NOMO-1 treated with DMSO at 0.1 percent for 48 hours (cell line): Measurements from ENCODE around the gene EPHA4.

Experiments
- DNase-seq: peaks from one replicate; lab custom pipeline; 2025; ENCODE audit not compliant: unreplicated experiment; lab: John Stamatoyannopoulos, UW

EPHA4 gene

DNA sequence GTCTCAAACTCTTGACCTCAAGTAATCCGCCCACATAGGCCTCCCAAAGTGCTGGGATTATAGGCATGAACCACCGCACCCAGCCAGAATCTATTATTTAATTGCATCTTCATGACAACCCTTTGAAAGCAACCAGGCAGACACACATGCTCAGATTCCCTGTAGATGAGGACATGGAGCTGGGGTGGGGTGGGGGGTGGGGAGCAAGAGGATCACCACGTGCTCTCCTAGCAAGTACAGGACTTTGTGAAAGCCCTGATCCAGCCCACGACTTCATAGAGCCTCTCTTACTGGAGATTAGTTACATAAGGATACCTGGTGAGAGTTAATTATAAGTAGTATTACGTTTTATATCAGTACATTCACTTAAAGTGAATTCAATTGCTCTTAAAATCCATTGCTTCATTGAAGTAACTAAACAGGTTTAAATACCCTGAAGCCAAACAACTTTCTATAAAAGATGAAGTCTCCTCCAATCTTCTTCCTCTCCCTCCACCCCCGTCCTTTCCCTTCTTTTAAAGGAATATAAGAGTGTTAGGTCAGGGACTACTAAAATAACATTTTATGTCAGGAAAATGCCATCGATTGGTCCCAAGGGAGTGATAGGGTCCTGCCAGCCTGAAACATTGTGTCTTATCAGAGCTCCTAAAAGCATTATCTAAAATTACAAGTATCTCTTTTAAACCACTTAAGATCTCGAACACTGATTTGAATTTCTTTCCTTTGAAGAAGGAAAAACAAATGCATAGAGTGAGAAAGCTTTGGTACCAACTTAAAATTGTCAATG is 123.9 kb downstream of the EPHA4 start:
- DNase-seq, result no peak

DNA sequence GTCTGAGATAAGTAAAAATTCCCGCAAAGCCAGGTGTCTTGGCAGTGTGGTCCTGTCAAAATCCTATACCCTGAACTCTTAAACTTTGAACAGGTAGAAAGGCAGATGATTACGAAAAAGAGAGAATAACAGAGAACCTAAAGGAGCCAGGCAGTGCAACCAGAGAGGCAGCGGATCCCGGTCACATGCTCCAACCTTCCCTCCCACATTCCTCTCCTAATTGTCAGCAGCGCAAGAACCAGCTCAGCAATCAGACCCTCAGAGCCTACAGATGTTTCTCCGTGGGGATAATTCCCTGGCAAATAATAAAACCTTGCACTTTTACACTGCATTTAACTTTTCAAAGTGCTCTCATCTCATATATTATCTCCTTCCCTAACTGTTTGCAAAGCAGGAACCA is 124.8 kb downstream of the EPHA4 start:
- DNase-seq, result no peak

DNA sequence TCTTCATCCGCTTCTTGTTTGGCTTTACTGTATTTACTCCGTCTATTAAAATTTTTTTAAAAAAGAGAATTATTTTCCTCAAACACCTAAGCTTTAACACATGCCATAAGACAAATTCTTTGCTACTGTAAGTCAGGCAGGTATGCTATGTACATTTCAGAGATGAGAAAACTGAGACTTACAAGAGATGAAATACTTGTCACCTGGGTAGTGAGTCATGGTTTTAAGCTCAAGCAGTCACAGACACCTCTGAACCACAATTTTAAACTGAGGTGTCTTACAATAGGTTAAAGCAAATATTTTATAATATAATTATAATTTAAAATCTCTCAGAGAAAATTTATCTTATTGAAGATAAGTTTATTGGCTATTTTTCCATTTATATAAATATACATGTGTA is 126.0 kb downstream of the EPHA4 start:
- DNase-seq, result no peak

DNA sequence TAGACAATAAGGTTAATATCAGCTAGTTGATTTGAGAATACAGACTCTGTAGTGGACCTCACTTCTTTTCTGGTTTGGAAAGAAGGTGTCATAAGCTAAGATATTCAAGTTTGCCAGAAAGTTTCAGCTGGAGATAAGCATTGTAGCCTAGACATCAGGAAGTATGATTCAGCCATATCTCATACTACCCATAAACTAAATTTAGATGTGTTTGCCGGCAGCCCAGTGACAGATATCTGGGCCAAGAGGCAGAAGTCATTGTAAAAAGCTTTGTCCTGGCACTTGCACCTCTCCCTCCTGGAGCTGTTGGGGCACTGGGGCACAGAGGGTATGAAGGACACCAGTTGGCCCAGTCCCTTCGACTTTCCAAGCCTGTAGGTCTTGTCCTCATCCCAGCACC is 128.0 kb downstream of the EPHA4 start:
- peak; percentile 64 for DNase-seq

DNA sequence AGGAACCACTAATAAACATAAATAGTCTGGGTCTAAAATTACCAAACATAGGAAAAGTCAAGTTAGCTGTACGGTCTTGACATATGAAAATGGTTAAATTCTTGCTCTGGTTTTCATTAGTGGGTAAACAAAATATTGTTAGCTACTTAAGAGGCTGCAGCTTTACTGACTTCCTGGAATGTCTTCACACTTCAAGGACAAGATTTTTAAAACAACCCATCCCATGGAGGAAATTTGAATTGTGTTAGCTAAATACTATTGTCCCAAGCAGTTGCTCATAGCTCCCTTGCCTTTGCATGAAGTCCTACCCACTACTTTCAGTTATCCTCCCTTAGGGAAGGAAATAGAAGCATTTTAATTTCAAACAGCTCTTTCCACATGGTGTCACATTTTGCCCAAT is 128.5 kb downstream of the EPHA4 start:
- no peak for DNase-seq

DNA sequence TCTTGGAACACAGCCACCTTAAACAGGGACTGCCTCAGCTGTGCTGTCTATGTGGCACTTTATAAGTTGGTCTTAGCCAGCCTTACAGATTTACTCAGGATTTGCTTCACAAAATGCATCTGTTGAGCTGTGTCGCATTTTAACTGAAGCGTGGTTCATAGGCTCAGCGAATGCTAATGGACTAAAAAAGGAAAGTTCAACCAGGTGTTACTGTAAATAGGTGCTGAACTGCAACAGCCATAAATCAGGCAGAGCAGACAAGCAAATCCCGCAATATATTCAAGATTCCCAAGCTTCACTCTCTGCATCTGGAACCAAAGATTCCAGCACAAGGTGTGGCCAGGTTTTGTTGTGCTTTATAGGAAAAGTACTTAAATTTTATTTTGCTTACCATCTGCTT is 130.0 kb downstream of the EPHA4 start:
- no peak for DNase-seq

DNA sequence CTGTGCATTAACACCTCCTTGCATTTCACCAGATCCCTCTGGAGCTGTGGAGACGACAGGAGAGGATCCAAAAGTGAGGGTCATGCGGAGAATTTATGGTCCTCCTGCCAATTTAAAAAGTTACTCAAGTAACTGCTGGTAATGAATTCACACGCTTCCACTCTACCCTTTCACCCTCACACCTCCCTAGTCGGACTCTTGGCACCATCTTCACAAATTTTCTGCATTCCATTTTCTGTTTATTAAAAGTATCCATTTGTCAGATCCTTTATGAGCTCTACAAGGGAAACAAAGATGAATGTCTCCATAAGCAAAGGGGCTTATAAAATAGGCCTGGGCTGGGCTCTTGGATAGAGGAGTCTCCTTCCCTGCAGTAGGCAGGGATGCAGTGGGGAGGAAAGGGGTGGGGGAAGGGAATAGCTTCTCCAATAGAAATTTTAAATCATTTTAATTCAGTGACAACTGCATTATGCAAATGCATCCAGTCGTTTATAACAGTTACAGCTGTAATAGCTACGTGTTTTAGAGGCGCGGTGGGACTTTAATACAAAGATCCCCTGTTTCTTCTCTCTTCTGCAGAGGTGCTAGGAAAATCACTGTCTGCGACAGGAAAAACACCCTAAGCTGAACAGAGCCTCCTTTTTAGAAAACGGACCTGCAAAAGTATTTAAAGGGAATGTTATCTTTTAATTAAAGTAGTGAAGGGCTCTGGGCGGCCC is 132.2 kb downstream of the EPHA4 start:
- no peak for DNase-seq

DNA sequence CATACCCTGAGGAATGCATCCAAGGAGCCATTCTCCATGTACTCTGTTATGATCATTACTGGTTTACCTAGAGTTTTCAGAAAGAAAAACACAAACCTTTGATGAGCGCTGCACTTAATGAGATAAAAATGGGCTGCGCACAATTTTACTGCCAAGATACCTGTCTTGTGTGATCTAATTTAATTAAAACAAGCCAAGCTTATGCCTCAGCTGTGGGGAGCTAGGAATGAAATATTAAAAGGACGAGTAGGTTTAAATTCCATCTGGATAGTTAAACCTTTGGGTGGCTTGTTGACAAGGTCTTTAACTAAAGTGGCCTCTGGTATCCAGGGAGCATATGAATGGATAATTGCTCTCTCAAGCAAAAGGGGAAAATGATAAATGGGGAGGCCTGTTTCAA is 135.0 kb downstream of the EPHA4 start:
- DNase-seq, result no peak

DNA sequence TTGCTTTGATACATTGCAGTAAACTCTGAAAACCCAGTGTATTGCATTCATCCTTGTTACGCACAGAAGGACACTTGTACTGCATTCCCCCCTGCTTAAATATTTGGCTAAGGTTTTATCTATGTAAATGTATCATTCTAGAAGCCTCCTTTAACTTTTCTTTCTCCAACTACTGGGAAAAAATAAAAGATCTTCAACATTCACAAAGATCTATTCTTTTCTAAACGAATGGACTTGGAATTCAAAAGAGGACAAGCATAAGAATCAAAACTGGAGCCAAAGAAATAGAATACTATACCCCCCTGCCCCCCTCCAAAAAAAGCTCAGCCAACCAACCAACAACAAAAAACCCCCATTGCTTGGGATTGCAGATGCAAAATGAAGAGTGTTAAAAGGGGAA is 136.9 kb downstream of the EPHA4 start:
- no peak for DNase-seq

DNA sequence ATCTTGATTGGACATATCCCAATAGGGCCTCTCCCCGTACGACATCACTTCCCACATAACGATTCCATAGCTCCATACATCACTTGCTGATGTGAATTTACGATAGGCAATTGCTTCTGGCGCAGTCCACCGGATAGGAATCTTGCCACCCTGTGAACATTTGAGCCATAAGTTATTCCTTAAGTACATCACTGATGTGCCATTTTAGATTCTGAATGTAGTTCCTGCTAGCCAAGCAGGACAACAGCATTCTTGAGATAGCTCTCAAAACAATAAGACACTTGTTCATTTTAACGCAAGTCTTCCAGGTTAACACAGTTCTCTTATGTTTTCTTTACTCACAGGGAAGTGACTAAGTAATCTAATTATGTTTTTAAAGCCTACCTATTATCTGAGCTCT is 138.0 kb downstream of the EPHA4 start:
- no peak for DNase-seq

DNA sequence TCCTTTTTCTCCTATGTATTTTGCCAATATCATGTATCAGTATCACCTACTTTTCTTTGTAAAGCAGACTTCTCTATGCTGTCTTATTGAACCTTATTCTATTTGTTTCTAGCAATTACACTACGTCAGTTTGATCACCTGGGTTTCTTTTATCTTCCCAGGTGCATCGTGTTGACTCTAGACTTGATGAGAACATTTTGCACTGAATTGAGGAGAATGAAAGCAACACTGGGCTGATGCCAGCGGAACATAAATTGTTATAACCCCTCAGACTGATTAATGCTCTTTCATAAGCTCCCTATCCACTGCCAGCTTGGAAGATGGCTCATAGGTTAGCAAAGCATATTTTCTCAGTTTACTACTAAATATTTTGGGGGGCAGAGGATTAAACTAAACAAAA is 140.6 kb downstream of the EPHA4 start:
- no peak for DNase-seq

DNA sequence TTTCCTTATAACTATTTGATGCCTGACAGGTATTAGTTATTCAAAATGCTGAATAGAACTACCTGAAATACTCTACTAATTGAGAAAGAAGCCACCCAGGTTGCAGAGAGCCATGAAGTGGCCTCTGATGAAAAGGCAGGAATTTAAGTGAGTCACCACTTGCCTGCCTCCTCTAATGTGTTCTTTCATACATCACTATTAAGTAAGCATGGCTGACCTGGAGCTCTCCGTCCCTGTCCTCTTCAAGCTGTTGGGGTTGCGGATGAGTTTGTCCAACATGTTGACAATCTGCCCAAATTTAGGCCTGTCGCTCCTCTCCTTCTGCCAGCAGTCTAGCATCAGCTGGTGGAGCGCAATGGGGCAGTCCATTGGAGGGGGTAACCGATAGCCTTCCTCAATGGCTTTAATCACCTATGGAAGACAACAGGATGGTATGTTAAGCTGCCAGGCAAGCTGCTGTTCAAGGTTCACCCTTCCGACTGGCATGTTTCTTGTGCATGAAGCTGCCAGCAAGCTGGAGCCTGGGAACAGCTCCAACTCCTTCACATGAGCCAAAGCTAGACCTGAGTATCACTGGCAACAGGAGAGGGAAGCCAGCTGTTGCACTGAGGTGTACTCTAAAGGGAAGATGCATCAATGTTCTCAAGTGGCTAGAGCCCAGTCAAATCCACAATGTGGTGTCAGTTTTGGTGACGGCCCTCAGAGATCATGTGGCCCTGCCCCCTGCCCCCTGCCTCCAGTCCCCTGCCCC is 142.2 kb downstream of the EPHA4 start:
- DNase-seq, result no peak

DNA sequence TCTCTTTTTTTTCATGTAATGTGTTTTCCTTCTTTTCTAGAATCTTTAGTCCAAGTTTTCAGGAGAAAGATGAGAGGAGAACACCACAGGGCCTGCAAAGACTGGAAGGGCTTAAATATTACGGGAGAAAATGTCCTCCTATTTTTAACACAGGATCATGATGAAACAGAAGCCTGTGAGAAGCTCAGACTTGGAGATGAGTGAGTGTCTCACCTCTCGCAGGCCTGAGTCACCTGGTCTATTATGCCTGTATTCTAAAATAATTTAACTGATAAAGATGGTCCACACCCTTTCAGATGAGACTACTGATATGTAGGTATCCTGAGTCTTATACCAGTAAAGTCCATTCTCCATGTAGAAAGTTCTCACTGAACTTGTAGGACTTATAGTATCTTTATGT is 143.2 kb downstream of the EPHA4 start:
- DNase-seq, result no peak

DNA sequence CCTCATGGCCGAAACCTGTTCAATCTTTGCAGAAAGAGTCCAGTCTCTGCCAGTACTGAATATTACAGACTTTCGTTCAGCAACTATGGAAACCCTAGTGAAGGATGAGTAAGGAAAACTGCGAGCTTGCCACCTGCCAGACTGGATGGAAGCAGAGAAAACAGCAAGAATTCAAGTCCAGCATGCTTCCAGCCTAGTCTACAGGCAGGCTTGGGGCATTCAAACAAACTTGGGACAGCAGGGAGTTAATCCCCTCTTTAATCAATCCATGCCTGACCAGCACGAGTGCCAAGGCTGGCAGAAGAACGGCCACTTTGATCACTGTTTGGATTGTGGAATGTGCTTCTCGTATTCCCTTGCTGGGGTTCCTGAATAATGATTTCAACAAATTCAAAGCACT is 145.2 kb downstream of the EPHA4 start:
- no peak for DNase-seq

DNA sequence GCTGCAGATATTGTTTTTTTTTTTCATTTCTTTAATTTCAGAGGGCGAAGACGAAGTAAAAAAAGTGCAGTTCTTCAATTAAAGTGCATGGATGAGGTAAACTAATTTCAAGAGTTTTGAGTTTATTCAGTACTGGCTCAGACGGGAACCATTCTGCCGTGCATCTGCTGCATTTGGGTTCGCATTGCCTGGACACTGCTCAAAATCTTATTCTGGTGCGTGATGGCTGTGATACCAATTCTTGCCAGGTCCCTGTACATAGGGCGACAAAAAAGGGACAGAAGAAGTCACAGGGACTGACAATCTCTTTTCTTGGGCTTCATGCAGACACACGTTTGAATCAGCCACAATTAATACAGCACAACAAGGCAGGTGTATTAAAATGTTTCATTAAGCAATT is 146.2 kb downstream of the EPHA4 start:
- DNase-seq, result no peak

DNA sequence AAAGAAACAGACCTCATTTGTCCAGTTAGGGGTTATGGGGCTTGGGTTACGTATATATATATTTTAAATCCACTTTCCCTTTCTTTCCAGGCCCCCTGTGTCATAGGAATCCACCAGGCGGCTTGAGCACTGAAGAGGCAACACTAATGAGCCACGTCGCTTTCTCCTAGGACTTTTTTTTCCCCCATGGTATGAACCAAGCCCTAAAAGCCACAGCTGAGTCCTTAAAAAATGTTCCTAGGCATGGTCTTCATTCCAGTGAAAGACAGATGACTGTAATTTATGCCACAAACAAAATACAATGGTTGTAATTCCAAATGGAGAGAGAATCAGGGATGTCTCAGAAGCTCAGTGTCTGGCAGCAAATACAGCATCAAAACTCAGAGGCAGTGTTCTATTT is 146.8 kb downstream of the EPHA4 start:
- no peak for DNase-seq

DNA sequence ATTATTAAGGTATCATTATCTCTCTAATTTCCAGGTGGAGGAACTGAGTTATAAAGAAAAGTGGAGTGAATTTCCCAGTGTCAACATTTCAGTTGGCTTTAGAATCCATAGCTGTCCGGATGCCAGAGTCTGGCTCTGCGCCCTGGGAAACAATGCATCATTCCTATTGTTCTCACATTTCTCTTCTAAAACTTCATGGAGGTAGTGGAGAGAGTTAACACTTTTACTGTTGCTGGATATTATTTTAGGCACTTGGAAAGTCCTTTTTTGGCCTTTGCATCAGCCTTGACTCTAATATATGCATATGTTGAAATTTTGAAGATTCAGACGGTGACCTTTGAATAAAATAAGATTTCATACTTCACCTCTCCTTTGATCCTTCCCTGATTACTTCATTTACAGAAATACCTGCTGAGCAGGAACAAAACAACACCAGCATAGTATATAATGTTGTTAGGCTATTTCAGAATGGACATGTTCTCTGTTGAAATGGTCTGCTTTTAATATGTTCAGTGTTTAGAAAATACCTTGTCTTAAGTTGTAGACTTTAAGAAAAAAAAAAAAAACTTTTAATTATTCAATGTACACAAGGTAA is 148.8 kb downstream of the EPHA4 start:
- DNase-seq, result no peak

DNA sequence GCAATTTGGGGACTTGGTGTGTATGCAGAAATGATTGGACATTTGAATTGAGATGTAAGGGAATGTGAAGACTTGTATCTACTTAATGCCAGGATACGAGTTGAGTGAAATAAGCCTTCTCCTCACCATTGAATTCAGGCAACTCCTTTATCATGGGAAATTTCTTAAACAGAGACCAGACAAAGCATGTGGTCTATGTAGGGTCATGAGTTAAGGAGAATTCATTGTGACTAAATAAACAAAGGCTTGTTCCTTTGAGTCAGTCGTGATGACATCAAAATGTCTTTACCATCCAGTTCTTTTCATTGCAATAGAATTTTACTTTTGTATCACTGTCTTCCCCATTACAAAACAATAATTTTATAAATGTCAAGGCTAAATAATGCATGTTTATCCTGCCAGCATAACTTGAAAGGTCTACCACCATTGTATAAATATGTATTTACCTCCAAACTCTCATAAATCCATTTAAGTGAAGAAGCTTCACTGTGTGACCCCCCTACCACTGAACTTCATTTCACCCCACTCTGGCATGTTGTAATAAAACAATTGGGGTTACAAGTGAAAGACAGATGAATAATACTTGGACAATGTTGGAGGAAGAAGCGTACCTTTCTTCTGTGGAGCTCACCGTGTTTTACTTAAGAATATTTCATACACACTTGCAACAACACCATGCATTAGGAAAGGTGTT is 149.4 kb downstream of the EPHA4 start:
- no peak for DNase-seq

DNA sequence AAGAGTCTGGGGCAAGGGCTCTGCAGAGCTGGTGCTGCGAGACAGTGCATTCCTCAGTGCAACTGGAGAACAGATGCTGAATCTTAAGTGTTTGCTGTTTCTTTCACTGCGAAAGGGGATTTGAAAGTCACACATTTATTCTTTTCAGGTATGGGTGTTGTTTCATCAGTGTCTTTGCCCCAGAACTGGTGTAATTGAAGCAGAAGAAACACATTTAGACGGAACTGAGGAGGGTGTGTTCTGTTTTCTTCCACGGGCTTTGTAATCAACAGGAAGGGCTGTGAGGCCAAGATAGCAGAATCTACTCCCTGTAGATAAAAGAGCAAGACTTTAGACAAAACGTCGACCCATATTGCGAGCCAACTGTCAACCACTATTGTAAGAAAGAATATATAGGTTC is 151.9 kb downstream of the EPHA4 start:
- DNase-seq, result no peak

DNA sequence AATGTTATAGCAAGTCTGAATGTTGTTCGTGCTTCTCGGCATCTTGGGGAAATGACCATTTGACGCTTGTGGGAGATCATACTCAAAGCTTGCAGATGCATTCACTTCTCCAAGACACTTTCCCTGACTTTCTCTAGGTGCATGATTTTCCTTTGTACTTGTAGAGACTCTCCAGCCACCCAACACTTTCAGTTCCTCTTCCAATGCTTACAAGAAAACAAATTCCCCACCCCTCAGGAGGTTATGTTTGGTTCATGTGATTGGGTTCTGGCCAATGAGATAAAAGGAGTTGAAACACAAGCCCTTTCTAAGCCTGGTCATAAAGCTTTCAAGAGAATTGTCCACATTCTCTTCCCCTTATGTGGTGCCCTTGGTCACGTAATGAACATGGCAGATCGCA is 156.3 kb downstream of the EPHA4 start:
- DNase-seq, result peak; percentile 6

DNA sequence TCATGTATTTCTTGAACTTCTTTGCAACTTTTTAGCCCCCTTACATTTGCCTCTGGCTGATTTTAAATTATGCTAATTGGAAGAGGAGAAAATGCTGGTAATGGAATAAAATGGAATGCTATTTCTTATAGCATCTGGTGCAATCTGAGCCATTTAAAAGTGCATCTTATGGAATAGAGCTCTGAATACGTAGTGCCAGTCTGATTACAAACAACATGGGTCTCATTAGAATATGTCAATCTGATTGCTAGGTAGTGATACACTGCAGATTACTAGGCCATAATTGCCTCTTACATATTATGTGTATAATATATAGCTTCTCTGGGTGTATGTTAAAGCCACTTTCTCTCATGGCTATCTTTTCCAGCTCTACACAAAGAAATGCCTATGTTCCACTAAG is 159.1 kb downstream of the EPHA4 start:
- no peak for DNase-seq
